ENCODE results near the gene COMTD1. TPM values are rescaled to one million over a fixed set of nuclear protein-coding genes. Genes with fewer than 3 reads are reported as not detected.
A peak's percentile ranks its signal among the peaks of the same experiment; 100 is the strongest.

Gene COMTD1
- total and polyA plus RNA-seq, 2 donors (not counting 1 experiment from before 2014, with no cell fraction given), result 14.5 to 23.8 TPM

GRCh38 chr10:75220274-75220673 is 15.5 kb downstream of the COMTD1 start:
- H3K4me1 Mint-ChIP-seq, result peaks cover 21% of the 10 kb centered on the region
- no peaks in the 10 kb centered on the region for H3K27me3 Mint-ChIP-seq
- Histone ChIP-seq H3K4me3 (ENCODE audit: control extremely low read depth in 1 of 5, extremely low read depth in 1 of 5, insufficient read depth in 1 of 5, low read depth in 2 of 5, low read length in 4 of 5) (no peak overlapping the region), H3K4me1 (ENCODE audit: control insufficient read depth in 2 of 2, insufficient read depth in 2 of 2, low read length in 2 of 2) (no peaks in the 10 kb centered on the region), H3K36me3 (replicated peaks in 1 of 2; ENCODE audit: control extremely low read depth in 1 of 2, control insufficient read depth in 1 of 2, extremely low read depth in 1 of 2, insufficient read depth in 2 of 2, low read length in 1 of 2) (peaks cover 8 to 87% of the 10 kb centered on the region in 2 experiments), H3K9ac (ENCODE audit: low read length) (no peak overlapping the region), H2AFZ (ENCODE audit: insufficient read depth, low read depth, low read length, poor library complexity, severe bottlenecking) (no peak overlapping the region), H3K27me3 (replicated peaks in 1 of 4; ENCODE audit: control extremely low read depth in 1 of 4, control insufficient read depth in 3 of 4, insufficient read depth in 4 of 4, low read length in 3 of 4) (no peaks in the 10 kb centered on the region), H3K27ac (ENCODE audit: low read length in 2 of 2) (no peak overlapping the region), H3K9me3 (ENCODE audit: control extremely low read depth in 1 of 3, control insufficient read depth in 2 of 3, insufficient read depth in 1 of 3, low read length in 2 of 3) (no peaks in the 10 kb centered on the region), H3K79me2 (ENCODE audit: control insufficient read depth, insufficient read depth, low read length) (peaks cover 78% of the 10 kb centered on the region), H4K20me1 (ENCODE audit: control insufficient read depth, insufficient read depth, low read length, poor library complexity, severe bottlenecking) (peaks cover 40% of the 10 kb centered on the region), H3K4me2 (replicated peaks; ENCODE audit: low read depth, low read length, poor library complexity, severe bottlenecking) (no peak overlapping the region)
- H3K9me3 Mint-ChIP-seq (ENCODE audit: insufficient read depth), result no peaks in the 10 kb centered on the region
- POLR2A ChIA-PET, result no interaction called here
- intact Hi-C loops (cut with micrococcal nuclease), result no loop called here
- WGBS (ENCODE audit: insufficient coverage), result 95% methylated on average over 4 of the region's 4 CpGs
- H3K4me3 Mint-ChIP-seq, result no peak overlapping the region
- CTCF ChIA-PET, result no interaction called here
- no peak for DNase-seq
- no peak for ATAC-seq (ENCODE audit: low read depth)
- TF ChIP-seq EZH2 (IDR thresholded peaks at IDR 0.05; ENCODE audit: borderline replicate concordance, insufficient read depth, low read depth, low read length, poor library complexity, severe bottlenecking), result no peak
- no peak for TF ChIP-seq CTCF (IDR thresholded peaks at IDR 0.05)
- H3K27ac Mint-ChIP-seq, result no peak overlapping the region

- H3K4me3 ChIP-seq (ENCODE audit: control extremely low read depth in 1 of 5, extremely low read depth in 1 of 5, insufficient read depth in 1 of 5, low read depth in 2 of 5, low read length in 4 of 5), result peak overlapping the region in 1 of 5 experiments; percentile 84
- CTCF ChIA-PET, result interaction anchor here (1.4 to 5.3 kb wide), 3 partner anchors 22 to 24 kb away, joined by 6 to 100 read pairs (median 21); partner anchors contain the start of gene COMTD1
- WGBS (ENCODE audit: insufficient coverage), result 86% methylated on average over 3 of the region's 6 CpGs
These were observed 23.4 kb downstream of the COMTD1 start for GRCh38 chr10:75212343-75212742.

More at GRCh38 chr10:75212343-75212742, 23.4 kb downstream of the COMTD1 start:
- Mint-ChIP-seq H3K4me1 (peaks cover 28% of the 10 kb centered on the region), H3K27ac (peak overlapping the region; percentile 15), H3K4me3 (peak overlapping the region; percentile 95), H3K27me3 (no peaks in the 10 kb centered on the region), H3K9me3 (ENCODE audit: insufficient read depth) (no peaks in the 10 kb centered on the region)
- no peak for ATAC-seq (ENCODE audit: low read depth)
- intact Hi-C loops (cut with micrococcal nuclease), result no loop called here
- peak overlapping the region; percentile 83 for H3K4me2 ChIP-seq (replicated peaks; ENCODE audit: low read depth, low read length, poor library complexity, severe bottlenecking)
- peaks cover 32% of the 10 kb centered on the region for H4K20me1 ChIP-seq (ENCODE audit: control insufficient read depth, insufficient read depth, low read length, poor library complexity, severe bottlenecking)
- POLR2A ChIA-PET, result interaction anchor here (1.1 kb wide), 1 partner anchor 21 kb away, joined by 5 read pairs; no protein-coding TSS in a partner anchor
- peaks cover 12 to 20% of the 10 kb centered on the region in 2 donors for H3K4me1 ChIP-seq (ENCODE audit: control insufficient read depth in 2 of 2, insufficient read depth in 2 of 2, low read length in 2 of 2)
- H3K27ac ChIP-seq (ENCODE audit: low read length in 2 of 2), result peak overlapping the region in 1 of 2 donors; percentile 100
- H2AFZ ChIP-seq (ENCODE audit: insufficient read depth, low read depth, low read length, poor library complexity, severe bottlenecking), result no peak overlapping the region
- H3K27me3 ChIP-seq (replicated peaks in 1 of 4; ENCODE audit: control extremely low read depth in 1 of 4, control insufficient read depth in 3 of 4, insufficient read depth in 4 of 4, low read length in 3 of 4), result no peaks in the 10 kb centered on the region
- no peak for DNase-seq
- no peak overlapping the region for H3K9ac ChIP-seq (ENCODE audit: low read length)
- no peaks in the 10 kb centered on the region for H3K9me3 ChIP-seq (ENCODE audit: control extremely low read depth in 1 of 3, control insufficient read depth in 2 of 3, insufficient read depth in 1 of 3, low read length in 2 of 3)
- TF ChIP-seq EZH2 (IDR thresholded peaks at IDR 0.05; ENCODE audit: borderline replicate concordance, insufficient read depth, low read depth, low read length, poor library complexity, severe bottlenecking) (no peak), CTCF (IDR thresholded peaks at IDR 0.05) (no peak)
- H3K36me3 ChIP-seq (replicated peaks in 1 of 2; ENCODE audit: control extremely low read depth in 1 of 2, control insufficient read depth in 1 of 2, extremely low read depth in 1 of 2, insufficient read depth in 2 of 2, low read length in 1 of 2), result peaks cover 5 to 35% of the 10 kb centered on the region in 2 experiments
- H3K79me2 ChIP-seq (ENCODE audit: control insufficient read depth, insufficient read depth, low read length), result peaks cover 62% of the 10 kb centered on the region

Measured in B cell (primary cell).